Heart left ventricle (tissue), 13 donors: Measurements from ENCODE around the gene ZBTB9.

Source experiments
- CTCF ChIP-seq, 12 donors: fragments of 200-600 bp; sonication (generic) in 4 of 12; IDR thresholded peaks; one replicate each; pipeline versions ENCODE4 v1.5.0 to v1.8.0; 2018 to 2022; ENCODE audit warnings: antibody characterized with exemption in 12 of 12, mild to moderate bottlenecking in 5 of 12
- POLR2A ChIP-seq, 2 donors: fragments of 450-650 bp; IDR thresholded peaks; one replicate each; pipeline ENCODE4 v1.6.1; 2017; ENCODE audit warnings: antibody characterized with exemption in 2 of 2, mild to moderate bottlenecking in 2 of 2, moderate library complexity in 2 of 2
- donor health status: ischemic (EF 13 %, LVEDD 7.1; RV severe dilation, severe dysfunction).
- donor health status: DM: no; HTN: yes; CAD: no.
- donor health status: DM: no; HTN: no; CAD: no.
- donor health status: ischemic (EF 25% LVEDD 6.9; RV normal size, moderate dysfunction).
- donor health status: ischemic (EF 25% LVEDD 5.7; RV mildly dilated, moderate dysfunction).
- donor health status: ischemic (EF 35%, LVEDD 5.7; RV mildly dilated, moderate dysfunction).
- donor health status: nonischemic (EF 11% LVEDD 7.7; RV severe dilation, severe dysfunction).
- donor health status: DM: yes; HTN: yes; CAD: no.
- donor health status: PGD.
- donor health status: ischemic (EF 29% LVEDD 5.4; RV normal size, mild dysfunction).
- donor health status: nonischemic (EF 23%, LVEDD 6.1; RV moderate dilation, normal function).

DNA sequence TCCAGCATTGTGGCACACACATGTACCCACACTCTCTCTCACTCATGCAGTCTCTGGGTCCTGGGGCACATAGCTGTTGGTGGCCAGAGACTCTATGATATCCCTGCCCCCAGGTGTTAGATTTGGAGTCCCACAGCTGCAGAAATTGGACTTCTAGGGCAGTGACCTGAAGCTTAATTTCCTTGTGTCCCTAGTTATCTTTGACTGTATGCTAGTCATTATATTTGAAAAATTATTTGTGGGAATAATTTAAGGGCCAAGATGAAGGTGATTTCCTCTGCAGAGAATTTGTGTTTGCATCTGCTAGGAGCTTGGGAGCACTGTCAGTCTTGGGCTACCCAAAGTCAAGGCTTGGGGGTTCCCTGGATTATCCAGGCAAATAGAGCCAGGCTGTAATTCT is 50.1 kb downstream of the ZBTB9 start:
- TF ChIP-seq CTCF (IDR thresholded peaks at IDR 0.05) = no peak
- TF ChIP-seq POLR2A (IDR thresholded peaks at IDR 0.05) = no peak
